DMS53 (cell line): ENCODE measurements around the gene OLFM4.

ENCODE experiments used
- DNase-seq: peaks from one replicate; lab custom pipeline; 2025; lab: John Stamatoyannopoulos, UW

The OLFM4 gene

DNA sequence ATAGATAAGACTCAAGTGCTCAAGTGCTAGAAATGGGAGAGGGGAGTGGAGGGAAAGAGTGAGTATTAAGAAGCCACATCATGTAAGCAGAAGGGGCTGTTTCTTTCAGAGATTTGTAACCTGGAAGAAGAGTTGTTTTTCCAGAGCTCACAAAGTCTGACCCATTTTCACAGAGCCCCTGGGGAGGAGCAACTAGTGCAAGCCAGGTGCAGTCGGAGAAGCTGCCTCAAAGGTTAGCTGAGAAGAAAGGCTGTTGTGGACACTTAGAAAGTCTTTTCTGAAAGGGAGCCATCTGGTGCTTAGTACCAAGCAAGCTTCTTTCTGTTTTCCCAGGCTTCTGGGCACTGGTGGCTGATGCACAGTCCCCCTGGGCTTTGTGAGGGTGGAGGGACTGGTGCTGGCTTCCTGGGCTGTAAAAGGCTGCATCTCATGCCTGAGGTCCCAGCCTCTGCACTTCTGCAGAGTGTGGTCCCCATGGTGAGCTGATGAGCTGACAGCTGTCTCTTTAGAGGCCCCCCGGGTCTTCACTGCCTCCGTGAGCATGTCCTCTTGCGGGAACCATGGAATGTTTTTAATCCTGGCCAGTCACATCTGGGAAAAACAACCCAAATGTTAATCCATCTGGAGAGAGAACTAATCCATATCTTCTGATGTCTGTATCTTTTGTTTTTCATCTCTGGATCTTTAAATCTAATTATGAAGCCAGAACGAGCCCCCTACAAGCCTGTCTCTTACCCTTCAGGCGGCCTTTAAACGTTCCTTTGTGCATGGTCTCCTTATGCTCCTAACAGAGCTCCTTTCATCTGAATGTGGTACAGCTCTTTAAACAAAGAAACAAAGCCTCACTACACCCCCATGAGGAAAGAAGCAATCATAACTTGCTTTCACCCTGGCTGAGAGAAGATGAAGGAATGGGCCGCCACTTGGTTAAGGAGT is 40.2 kb downstream of the OLFM4 start:
- DNase-seq: no peak

DNA sequence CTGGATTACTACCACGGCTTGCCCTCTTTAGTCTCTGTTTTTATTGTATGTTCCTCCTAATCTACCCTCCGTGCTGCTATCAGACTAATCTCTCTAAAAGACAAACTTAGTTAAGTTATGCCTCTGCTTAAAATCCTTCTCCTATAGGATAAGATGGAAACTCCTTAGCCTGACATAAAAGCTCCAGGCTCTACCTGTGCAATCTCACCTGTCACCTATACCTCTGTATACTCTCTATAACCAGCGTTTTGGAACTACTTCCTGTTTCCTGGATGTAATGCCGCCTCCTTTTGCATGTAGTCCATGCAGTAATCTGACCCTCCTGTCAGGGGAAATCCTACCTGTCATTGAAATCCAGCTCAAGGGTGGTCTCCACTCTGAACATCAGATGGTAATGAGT is 41.2 kb downstream of the OLFM4 start:
- DNase-seq: no peak

- DNase-seq: no peak
Measured at GRCh38 chr13:53073711-53074110, 45.1 kb downstream of the OLFM4 start.

- no peak for DNase-seq
Measured at GRCh38 chr13:53074114-53074513, 45.5 kb downstream of the OLFM4 start.

- DNase-seq: no peak
Measured at GRCh38 chr13:53075356-53076041, 46.9 kb downstream of the OLFM4 start.

- DNase-seq: no peak
Measured at GRCh38 chr13:53079691-53080090, 51.1 kb downstream of the OLFM4 start.

- no peak for DNase-seq
Measured at GRCh38 chr13:53088871-53089270, 60.3 kb downstream of the OLFM4 start.

DNA sequence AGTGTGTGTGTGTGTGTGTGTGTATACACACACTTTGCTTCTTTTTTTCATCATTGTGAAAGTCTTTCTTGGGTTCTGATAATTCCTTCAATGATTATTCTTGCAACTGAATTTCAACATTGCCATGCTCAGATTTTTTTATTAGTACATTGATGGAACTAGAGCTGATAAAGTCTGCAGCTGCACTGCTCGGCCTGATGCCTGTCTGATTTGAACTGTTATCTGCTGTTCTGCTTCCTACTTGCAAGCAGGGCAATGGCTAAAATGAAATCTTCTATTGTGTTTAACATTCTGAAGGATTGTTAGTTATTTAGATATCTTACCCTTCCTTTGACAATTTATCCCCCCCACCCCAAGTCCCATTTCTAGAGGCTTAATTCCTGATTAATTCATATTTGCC is 61.3 kb downstream of the OLFM4 start:
- DNase-seq: no peak

DNA sequence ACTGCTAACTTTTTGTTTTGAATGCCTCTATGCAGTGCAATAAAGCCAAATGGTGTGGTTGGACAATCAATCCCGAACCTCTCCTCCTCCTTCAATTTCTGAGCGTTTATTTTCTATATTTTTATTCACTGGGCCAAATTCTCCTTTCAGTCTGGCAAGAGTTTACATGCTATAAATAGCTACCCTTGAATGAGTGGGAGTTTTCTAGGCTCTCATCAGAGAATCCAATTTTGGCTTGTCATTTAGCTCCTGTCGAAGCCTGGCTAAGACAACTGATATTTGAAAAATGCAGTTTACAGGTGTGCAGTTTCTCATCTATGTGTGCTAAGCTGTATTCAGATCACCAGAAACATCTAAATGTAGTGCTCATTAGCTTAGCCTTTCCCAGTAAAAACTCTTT is 61.8 kb downstream of the OLFM4 start:
- no peak for DNase-seq

DNA sequence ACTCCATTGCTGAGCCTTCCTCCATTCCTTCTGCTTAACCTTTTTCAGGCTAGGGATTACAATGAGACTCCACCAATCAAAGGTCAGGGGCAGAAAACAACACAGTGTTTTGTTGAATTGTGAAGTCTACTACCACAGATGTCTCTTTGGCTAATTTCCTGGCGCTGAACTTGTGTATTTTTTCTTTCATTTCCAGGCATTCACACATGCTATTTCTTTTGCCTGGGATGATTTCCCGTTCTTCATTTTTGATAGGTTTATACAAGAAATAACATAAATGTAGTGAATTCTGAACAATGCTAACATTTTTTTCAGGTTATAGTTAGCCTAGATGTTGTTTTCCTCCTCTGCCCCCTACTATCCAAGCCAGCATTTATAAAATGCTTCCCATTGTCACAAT is 64.3 kb downstream of the OLFM4 start:
- DNase-seq: no peak

GRCh38 chr13:53098455-53098854 is 69.8 kb downstream of the OLFM4 start:
- peak; percentile 66 for DNase-seq

- peak; percentile 91 for DNase-seq
Measured at GRCh38 chr13:53100394-53101063, 71.9 kb downstream of the OLFM4 start.
